Head of caudate nucleus (tissue), 42 donors: ENCODE data around the gene HOXB7.

ENCODE experiments used
- DNase-seq, 42 donors: peaks; one replicate each; pipeline versions ENCODE4 v3.0.0 to v3.0.0-alpha.2; 2020 to 2021; ENCODE audit warnings: mixed read lengths in 7 of 42
- intact Hi-C: fragments of 100-400 bp; cut with DNase I; formaldehyde crosslinking; loops from one replicate; pipeline ENCODE4 v1.15.0; 2022

HOXB7 gene

GRCh38 chr17:48575673-48576478 is 34.9 kb downstream of the HOXB7 start:
- no peak for DNase-seq
- intact Hi-C loops = no loop called here

GRCh38 chr17:48575066-48575582 is 35.7 kb downstream of the HOXB7 start:
- DNase-seq = no peak
- intact Hi-C loops = no loop called here

- DNase-seq = no peak
- intact Hi-C loops = no loop called here
These were observed 36.2 kb downstream of the HOXB7 start for GRCh38 chr17:48574505-48575065.

GRCh38 chr17:48571826-48572417 is 38.9 kb downstream of the HOXB7 start:
- intact Hi-C loops = no loop called here
- no peak for DNase-seq

- no peak for DNase-seq
- intact Hi-C loops = no loop called here
These were observed 39.6 kb downstream of the HOXB7 start for GRCh38 chr17:48571024-48571818.

GRCh38 chr17:48570325-48571023 is 40.3 kb downstream of the HOXB7 start:
- DNase-seq = no peak
- intact Hi-C loops = no loop called here

GRCh38 chr17:48569674-48570324 is 41.0 kb downstream of the HOXB7 start:
- intact Hi-C loops = no loop called here
- DNase-seq = no peak

- intact Hi-C loops = no loop called here
- no peak for DNase-seq
These were observed 41.6 kb downstream of the HOXB7 start for GRCh38 chr17:48569240-48569582.

- no peak for DNase-seq
- intact Hi-C loops = no loop called here
These were observed 42.1 kb downstream of the HOXB7 start for GRCh38 chr17:48568499-48569239.

- intact Hi-C loops = no loop called here
- no peak for DNase-seq
These were observed 43.0 kb downstream of the HOXB7 start for GRCh38 chr17:48567646-48568354.

GRCh38 chr17:48567209-48567608 is 43.6 kb downstream of the HOXB7 start:
- intact Hi-C loops = no loop called here
- DNase-seq = no peak

GRCh38 chr17:48566717-48567116 is 44.1 kb downstream of the HOXB7 start:
- intact Hi-C loops = no loop called here
- no peak for DNase-seq

- intact Hi-C loops = no loop called here
These were observed 44.7 kb downstream of the HOXB7 start for GRCh38 chr17:48565925-48566710.

GRCh38 chr17:48565022-48565554 is 45.7 kb downstream of the HOXB7 start:
- intact Hi-C loops = no loop called here

More at GRCh38 chr17:48565925-48566710, 44.7 kb downstream of the HOXB7 start:
- no peak for DNase-seq

GRCh38 chr17:48564188-48565021 is 46.4 kb downstream of the HOXB7 start:
- intact Hi-C loops = no loop called here
- no peak for DNase-seq

More at GRCh38 chr17:48565022-48565554, 45.7 kb downstream of the HOXB7 start:
- no peak for DNase-seq
